Kidney glomerular epithelial cell (primary cell): ENCODE results near the gene GALNT14.

Source experiments
- DNase-seq: peaks from one replicate; lab custom pipeline; 2025; lab: John Stamatoyannopoulos, UW

GALNT14 gene

DNA sequence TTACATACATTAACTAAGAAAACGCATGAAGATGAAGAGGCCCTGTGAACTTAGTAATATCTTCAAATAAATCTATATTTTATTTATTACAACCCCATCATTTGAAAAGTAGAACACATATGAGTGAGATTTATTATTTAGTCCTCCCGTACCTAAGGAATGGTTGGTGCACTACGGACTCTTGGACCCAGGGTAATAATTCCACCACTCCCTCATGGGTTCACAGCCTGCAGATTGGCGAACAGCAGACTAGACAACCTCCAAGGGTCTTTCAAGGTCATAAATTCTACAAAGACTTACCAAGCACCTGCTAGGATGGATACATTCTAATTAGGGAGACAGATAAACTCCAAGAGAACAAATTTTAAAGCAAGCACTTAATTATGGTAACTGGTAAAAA, 51.6 kb downstream of the GALNT14 start:
- DNase-seq: no peak

DNA sequence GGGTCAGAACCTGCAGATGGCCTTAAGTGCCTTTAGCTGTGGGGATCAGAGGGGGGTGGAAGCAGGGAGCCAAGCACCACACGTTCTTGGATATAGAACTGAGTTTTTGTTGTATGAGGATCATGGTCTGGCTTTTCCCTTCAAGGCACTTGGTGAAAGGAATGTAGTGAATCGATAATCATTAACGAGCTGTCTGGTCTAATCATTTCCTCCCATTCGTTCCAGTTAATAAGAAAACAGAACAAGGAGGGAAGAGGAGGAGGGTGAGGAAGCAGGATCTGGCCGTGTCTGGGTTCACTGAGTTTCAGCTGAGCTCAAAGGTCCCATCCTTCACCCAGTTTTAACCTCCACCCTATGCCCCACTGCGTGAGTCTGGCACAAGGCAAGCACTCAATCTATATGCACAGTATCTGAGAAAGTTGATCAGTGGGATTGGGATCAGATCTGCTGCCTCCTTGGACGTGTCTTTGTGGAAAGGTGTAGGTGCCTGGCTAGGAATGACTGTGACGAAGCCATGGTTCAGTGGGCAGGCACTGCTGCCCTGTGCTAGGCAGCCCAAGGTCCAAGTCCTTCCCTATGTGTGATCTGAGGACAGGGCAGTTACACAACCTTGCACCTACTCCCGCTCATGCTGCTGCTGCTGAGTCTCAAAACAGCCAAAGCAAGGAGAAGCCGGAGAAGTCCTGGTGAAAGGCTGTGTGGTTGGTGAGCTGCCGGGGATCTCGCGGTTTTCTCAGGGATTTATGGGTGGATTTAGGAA, 54.8 kb downstream of the GALNT14 start:
- peak; percentile 95 for DNase-seq

DNA sequence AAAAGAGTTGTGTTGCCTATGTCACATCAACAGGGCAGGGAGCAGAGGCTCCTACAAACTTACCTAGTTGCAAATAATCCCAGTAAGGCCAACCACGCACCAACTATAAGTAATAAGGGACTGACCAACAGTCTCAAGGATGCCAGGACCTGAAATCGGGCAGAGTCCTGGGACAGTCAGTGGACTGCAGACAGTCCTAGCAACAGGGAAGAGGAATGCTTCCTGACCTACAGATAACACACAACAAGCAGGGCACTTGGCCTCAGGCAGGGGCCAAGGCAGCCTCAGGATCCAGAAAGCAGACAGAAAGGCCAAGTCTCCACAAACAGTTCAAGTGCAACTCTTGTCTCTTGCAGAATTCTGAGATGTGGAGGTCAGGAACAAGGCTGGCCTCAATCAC, 56.2 kb downstream of the GALNT14 start:
- DNase-seq: no peak

DNA sequence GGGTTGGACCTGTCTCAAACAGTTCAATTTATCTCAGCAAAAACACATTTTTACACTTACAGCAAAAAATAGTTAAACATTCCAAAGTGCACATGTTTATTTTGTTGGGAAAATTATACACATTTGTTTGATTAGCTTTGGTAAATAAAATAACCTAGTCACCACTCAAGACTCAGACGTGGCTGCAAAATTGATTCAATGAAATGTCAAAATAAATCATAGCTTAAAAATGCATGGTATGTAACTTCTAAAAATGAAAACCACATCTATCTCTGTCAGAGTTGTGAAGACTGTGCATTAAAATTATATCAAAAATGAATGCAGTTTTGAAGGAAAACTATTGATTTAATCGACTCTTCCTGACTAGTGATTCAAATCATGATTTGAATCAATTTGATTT, 56.7 kb downstream of the GALNT14 start:
- peak; percentile 4 for DNase-seq

DNA sequence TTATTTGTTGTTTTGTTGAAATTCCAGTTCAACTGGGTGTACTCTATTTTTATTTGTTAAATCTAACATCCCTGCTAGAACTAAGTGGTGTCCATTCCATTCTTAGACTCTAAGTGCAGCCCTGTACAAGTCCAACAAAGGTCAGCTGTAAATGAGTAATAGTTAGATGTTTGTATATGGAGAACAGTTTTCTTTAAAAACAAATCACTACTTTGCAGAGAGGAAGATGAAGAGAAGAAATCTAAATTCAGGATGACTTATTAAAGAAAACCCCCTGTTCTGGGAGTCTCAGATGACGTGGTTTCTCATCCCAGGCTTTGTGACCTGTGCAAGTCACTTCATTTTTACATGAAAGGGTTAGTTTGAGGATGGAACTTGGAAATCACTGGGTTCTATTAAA, 57.9 kb downstream of the GALNT14 start:
- DNase-seq: peak; percentile 33

DNA sequence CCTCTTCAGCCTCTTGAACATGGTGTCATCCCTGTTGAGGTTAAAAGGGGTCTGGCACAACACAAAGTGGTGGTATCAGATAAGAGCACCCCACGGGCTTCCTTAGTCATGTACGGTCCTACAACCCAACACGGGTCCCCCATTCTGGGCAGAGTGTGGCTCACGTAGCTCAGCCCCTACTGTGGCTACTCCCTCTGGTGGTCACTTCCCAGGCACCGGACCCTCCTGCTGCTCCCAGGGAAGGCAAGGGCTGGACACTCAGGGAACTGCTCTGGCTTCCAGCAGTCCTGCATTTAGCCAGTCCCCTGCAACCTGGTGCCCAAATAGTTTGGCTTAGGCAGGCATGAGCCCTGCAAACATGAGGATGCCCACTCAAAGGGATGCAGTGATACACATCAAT, 58.6 kb downstream of the GALNT14 start:
- DNase-seq: no peak

DNA sequence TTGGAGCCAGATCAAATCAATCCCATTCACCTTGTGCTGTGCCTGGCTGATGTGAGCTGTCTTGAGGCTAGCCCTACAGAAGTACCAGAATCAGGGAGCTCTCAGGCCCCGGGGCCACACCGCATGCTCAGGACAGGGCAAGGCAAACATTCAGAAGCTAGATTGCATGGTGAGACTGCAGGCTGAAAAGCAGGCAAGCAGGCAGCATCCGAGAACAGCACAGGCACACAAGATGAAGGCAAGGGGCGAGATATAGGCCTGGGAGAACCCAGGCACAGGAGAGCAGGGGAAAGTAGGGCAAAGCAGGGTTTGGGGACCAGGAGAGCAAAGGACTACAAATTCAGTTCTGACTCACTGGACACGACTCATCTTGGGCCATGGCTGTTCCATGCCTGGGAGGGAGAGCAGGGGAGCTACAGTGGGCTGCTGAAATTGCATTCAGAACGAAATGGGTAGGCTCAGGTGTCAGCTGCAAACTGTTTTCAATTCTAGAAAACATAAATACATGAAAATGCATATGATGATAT, 59.6 kb downstream of the GALNT14 start:
- DNase-seq: no peak

DNA sequence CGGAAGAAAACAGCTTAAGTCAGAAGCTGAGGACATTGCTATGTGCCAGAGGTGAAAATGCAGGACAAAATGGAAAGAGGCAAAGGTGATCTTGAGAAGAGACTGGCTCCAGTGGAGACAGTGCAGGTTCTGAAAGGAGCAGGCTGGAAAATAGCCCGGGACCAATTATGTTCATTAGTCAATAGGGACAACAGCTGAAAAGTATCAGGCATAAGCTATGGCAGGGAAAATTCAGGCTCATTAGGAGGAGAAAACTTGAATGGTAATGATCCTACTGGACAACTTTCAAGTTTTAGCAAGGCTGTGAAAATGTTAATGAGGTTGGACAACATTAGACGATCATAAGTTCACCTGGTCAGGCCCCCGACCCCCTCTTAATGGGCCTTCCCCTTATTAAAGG, 60.2 kb downstream of the GALNT14 start:
- DNase-seq: no peak

DNA sequence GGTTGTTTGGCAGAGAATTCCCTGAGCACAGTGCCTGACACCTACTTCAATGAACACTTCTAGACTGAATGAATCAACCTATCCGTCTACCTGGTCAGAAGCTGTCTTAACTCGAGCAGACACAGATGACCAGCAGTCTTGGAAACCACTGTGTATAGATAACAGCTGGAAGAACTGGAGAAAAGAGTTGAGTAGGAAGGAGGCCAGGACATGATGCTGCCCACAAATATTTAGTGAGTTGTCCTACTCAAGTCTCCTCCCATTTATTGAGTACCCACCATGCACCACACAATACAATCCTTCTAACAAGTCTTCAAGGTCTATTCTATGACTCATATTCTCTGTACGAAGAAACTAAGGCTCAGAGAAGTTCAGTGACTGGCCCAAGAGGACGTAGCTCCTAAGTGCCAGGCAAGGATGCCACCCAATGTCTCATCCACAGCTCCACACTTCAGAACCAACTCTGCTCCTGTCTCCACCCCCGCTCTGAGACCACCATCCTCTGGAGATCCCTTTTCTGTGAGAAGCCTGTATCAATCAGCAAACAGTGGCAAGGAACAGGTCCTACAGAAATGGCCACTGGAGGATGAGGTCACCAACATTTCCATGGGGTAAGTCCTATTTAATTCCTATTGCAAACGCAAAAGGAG, 62.2 kb downstream of the GALNT14 start:
- DNase-seq: peak; percentile 54

DNA sequence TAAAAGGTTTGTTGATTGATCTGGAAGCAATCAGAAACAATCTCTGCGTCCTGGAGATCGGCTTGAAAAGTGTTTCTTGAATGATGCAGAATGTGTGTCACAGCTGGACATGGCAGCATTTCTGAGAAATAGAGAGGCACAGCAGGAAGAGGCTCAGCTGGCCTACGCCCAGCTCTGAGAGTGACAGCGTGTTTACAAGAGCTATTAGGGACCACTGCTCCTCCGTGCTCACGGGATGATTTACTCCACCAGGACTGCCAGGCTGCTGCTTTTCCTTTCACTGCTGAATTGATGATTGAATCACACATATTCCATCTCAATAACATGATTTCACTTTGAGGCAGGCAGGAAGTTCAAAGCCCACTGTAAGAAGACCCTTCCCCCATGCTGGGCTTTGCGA, 62.8 kb downstream of the GALNT14 start:
- no peak for DNase-seq

DNA sequence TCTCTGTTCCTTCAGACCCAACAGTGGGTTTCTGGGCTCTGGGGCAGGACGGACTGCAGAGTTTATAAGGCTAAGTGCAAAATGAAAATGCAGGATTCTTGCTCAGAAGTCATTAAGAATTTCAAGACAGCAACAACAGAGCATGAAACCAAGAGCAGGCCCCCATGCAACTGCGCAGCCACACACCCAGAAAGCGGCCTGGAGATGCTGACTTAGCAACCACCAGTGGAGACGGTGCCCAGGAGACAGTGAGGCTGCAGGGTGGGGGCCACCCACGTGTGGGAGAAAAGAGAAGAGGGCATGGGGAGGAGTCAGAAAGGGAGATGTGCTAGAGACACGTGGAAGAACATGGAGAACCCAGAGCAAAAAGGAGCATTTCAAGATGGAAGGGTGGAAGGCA, 66.5 kb downstream of the GALNT14 start:
- no peak for DNase-seq

DNA sequence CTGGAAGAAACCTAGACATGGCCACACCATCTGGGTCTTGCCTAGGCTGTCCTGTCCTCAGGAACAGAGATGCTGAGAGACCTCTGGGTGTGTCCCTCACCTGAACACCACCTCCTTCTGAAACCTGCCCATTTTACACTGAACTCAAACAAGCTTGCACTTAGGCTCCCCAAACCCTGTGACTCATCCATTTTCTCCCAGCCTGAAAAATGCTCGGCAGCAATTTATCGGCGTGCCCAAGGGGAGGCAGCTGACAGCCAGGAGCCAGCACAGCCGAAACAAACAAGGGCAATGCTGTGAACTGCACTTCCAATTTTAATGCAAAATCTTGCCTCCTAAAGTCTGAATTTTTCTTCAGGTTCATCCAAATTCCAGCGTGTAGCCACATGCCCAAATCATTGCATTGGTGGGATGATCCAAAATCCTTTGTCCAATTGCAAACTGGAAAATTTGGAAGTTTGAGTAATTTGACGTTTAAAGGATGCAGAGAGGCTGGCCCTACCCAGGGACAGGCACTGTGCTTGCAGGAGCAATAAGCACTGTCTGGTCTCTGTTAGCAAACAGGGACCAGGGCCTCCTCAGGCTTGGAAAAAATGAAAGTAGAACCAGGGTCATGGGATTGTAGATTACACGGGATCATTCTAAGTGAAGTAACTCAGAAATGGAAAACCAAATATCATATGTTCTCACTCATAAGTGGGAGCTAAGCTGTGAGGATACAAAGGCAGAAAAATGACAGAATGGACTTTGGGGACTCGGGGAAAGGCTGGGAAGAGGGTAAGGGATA, 67.7 kb downstream of the GALNT14 start:
- peak; percentile 2 for DNase-seq

DNA sequence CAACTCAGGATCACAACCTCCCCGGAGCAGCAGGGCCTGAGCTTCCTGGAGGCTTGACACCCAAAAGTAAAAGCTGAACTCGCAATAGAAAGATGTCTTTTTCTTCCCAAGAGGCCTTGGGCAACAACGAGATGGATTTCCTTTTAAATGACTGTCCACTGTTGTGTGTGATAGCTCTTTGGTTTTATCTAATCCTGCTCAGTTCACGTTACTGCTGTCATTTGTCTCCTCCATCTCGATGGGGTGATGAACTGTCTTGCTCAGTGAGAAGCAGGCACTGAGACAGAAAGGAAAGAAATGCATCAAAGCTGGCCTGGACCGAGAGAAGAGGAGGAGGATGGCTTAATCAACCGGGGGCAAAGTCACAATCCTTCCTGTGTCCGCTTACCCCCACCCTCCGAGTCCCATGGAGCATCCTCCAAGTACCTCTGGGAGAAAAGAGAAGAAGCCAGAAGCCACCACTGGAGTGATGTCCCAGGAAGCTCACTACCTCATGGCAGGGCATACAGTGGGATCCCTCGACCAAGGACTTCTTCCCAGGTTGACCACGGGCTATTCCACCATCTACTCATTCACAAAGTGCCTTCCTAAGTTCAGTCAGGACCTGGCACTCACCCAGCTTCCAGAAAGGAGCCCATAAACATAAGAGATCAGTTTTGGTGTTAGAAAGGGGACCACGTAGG, 68.5 kb downstream of the GALNT14 start:
- DNase-seq: no peak

DNA sequence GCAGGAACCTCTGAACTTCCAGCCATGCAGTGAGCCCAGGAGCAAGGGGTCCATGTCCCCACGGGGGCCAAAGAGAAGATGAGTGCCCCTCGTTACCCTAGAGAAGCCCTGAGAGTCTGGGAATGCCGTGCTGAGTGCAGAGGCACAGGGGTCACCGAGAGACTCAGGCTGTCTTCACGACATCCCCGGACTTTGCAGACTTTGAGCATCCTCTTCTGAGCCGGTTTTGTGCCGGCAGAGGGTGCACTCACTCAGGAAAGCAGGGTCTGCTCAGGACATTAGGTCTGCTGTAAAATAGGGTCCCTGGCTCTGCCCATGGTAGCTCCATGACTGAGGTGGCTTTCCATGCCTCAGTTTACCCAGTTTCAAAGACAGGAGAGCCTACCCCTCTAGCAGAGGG, 71.0 kb downstream of the GALNT14 start:
- DNase-seq: no peak

DNA sequence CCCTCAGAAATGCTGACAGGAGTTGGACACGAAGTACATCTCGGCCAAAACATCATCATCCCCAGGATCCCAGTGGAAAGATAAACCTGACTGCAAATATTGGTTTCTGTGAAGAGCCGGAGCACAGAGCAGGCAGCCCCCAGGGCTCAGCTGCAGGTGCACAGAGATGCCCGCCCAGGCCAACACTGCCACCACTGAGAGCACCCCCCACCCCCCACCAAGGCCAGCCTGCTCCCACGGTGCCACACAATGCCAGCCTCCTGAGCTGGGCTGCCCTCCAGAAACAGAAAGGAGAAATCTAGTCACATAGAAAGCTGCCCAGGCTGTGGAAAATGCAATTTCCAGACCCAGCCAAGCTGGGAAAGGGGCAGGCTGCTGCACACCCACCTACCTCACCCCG, 71.7 kb downstream of the GALNT14 start:
- no peak for DNase-seq

DNA sequence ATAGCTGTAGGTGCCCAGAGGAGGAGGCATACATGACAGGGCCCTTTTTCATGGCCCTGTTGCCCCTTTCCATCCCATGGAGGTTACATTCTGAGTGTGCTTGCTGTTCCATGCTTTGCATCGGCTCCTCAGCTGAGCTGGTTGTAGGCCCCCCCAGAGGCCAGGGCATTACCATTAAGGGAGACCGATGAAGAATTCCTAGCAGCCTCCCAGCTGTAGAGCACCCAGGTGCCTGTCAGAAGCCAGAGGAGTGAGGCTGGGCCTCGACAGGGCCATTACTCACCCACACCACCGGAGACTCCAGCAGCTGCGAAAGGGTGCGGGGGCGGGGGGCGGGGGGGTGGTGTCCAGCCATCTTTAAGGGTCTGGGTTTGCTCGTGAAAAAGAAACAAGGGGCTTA, 72.2 kb downstream of the GALNT14 start:
- DNase-seq: peak; percentile 34

DNA sequence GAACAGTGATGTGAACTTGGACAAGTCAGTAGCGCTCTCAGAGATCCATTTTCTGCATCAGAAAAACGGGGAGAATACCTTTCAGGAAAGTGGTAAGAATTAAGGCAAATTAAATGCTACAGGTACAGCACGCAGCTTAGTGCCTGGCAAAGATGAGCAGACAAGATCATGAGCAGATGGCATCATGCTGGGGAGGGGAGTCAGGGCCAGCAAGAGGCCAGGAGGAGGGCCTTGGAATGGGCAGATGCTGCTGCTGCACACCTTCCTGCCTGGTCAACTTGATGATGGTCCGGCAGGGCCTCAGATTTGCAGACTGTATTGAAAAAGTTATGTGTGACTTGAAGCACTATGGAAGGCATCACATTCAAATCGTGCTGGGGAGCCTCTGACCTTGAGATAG, 72.9 kb downstream of the GALNT14 start:
- DNase-seq: no peak

DNA sequence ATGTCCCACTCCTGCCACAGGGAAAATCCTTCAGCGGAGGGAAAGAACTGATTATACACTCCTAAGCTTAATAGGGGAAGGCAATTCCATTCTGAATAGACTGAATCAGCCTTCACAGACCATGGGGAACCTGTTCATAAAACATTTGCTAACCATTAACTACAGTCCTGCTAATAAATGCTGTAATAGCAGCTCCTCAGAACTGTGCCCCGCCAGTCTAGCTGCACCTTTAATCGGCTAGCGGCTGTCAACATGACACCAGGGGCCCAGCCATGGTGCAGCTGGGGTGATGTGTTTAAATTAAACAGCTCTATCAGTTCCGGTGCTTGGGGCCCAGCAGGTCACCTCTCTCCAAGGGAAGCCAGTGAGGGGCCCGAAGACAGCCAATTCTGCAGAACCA, 77.8 kb downstream of the GALNT14 start:
- peak; percentile 48 for DNase-seq

DNA sequence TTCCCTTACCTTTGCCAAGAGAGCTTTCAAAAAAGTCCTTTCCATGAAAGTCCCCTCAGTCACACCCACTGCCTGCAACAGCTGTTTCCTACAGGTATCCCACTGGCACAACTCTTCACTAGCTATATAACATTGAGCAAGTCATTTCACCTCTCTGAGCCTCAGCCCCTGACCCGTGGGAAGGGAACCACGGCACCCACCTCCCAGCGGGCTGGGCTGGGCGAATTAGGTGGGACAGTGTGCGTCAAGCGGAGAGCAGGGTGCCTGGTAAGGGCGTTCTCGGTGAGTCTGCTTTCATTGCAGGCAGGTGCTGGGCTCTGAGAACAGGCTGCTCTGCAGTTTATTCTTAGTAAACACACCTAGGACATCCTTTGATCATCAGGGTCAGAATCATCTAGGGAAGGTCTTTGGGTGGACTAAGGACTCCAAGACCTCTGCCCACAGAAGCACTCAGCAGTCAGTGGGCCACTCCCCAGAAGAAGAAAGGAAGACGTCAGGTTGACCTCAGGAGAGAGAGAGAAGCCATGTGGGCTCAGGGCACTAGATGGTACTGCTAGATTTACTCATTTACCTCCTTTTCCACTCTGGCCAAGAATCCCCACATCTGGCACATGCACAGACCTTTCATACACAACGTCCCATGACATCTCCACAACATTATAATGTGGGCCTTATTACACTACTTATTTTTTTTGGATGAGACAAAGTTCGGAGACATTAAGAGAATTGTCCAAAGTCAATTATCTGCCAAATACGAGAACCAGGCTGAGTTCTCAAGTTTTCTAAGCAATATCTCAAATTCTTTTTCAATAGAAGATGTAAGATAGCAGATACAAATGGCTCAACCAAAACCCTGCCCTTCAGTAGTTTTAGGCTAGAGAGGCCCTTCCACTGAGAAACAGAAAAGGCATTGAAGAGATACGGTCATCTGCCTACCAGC, 79.9 kb downstream of the GALNT14 start:
- no peak for DNase-seq

DNA sequence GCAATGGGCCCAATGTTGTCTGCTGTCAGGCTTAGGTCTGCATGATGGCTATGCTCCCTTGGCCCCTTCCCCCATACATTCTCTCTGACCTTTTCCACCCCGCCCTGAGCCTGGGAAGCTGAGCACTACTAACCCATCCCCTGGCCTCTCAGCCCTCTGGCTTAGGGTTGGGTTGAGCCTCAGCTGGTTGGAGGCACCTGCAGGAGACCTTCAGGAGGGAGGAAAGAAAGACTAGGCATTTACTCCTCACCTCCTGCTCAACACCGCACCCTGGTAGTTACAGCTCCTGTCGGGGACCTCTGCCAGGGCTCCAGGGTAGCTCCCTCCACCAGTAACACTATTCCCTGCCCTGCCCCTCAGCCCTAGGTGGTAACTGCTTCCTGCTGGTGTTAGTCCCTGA, 80.5 kb downstream of the GALNT14 start:
- DNase-seq: no peak

DNA sequence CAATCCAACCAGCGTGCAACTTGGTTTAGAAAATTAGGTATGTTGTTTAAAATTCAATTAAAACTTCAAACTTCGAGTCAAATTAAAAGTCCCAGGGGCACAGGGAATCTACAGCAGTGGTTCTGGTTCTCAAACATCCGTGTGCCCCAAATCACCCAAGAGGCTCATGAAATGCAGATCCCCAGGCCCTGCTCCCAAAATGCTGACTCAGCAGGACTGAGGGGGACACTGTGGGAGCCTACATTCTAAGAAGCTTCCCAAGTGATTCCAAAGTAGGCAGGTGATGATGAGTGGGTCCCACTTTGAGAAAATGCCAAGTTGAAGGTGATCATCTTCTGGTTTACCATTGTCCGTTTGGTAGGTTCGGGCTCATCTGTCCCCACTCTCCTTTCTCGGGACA, 82.3 kb downstream of the GALNT14 start:
- no peak for DNase-seq
